NT2/D1 (cell line): ENCODE measurements around the gene C8A.

ENCODE experiments used
- DNase-seq: peaks from one replicate; pipeline ENCODE4 v3.0.0-alpha.2; 2011; ENCODE audit warnings: low read depth, low spot score
- H3K27me3 ChIP-seq: 2 replicates; pipeline ENCODE4 v1.6.0; 2011; ENCODE audit warnings: mild to moderate bottlenecking; ENCODE audit not compliant: insufficient read length, insufficient read depth
- H3K36me3 ChIP-seq: 2 replicates; pipeline ENCODE4 v1.6.1; 2011; ENCODE audit warnings: mild to moderate bottlenecking, low read length, mixed read lengths; ENCODE audit not compliant: insufficient read depth, insufficient read length
- H3K4me1 ChIP-seq: 2 replicates; pipeline ENCODE4 v1.5.1; 2011; ENCODE audit not compliant: insufficient read depth, insufficient read length
- H3K4me3 ChIP-seq: 2 replicates; pipeline ENCODE4 v1.5.1; 2011; ENCODE audit warnings: low read depth; ENCODE audit not compliant: insufficient read length
- H3K9ac ChIP-seq: 2 replicates; pipeline ENCODE4 v1.6.0; 2011; ENCODE audit warnings: low read depth; ENCODE audit not compliant: insufficient read length
- H3K9me3 ChIP-seq: 2 replicates; pipeline ENCODE4 v1.5.1; 2011; ENCODE audit warnings: mild to moderate bottlenecking, low read length; ENCODE audit not compliant: insufficient read depth
- SUZ12 ChIP-seq: IDR thresholded peaks from 2 replicates; pipeline ENCODE4 v1.6.1; 2011; ENCODE audit not compliant: insufficient read length, insufficient read depth; ENCODE audit errors: extremely low read depth
- YY1 ChIP-seq: IDR thresholded peaks from 2 replicates; pipeline ENCODE4 v1.6.1; 2011; ENCODE audit not compliant: insufficient read length, insufficient read depth
- ZNF274 ChIP-seq: IDR thresholded peaks from 2 replicates; pipeline ENCODE4 v1.6.1; 2011; ENCODE audit warnings: mild to moderate bottlenecking, low read depth, low read length

The C8A gene

GRCh38 chr1:56868761-56869160 is 14.2 kb downstream of the C8A start:
- no peaks in the 10 kb centered on the region for H3K27me3 ChIP-seq
- no peaks in the 10 kb centered on the region for H3K4me1 ChIP-seq
- H3K9ac ChIP-seq, result no peak overlapping the region
- DNase-seq, result no peak
- H3K4me3 ChIP-seq, result no peak overlapping the region
- TF ChIP-seq YY1 (no peak), SUZ12 (no peak), ZNF274 (no peak)
- H3K9me3 ChIP-seq, result no peaks in the 10 kb centered on the region
- no peaks in the 10 kb centered on the region for H3K36me3 ChIP-seq

GRCh38 chr1:56872597-56872996 is 18.0 kb downstream of the C8A start:
- no peak for DNase-seq
- Histone ChIP-seq H3K4me1 (no peaks in the 10 kb centered on the region), H3K36me3 (no peaks in the 10 kb centered on the region), H3K9me3 (no peaks in the 10 kb centered on the region), H3K27me3 (peaks cover 6% of the 10 kb centered on the region), H3K4me3 (no peak overlapping the region), H3K9ac (no peak overlapping the region)
- TF ChIP-seq YY1, result no peak
- TF ChIP-seq SUZ12, result no peak
- no peak for TF ChIP-seq ZNF274

GRCh38 chr1:56873213-56873612 is 18.6 kb downstream of the C8A start:
- no peaks in the 10 kb centered on the region for H3K9me3 ChIP-seq
- no peak overlapping the region for H3K9ac ChIP-seq
- no peak overlapping the region for H3K4me3 ChIP-seq
- no peaks in the 10 kb centered on the region for H3K4me1 ChIP-seq
- DNase-seq, result no peak
- TF ChIP-seq YY1 (no peak), SUZ12 (no peak), ZNF274 (no peak)
- H3K36me3 ChIP-seq, result no peaks in the 10 kb centered on the region
- peaks cover 6% of the 10 kb centered on the region for H3K27me3 ChIP-seq

- H3K4me3 ChIP-seq, result no peak overlapping the region
- H3K9ac ChIP-seq, result no peak overlapping the region
- H3K36me3 ChIP-seq, result no peaks in the 10 kb centered on the region
- no peak for DNase-seq
- peaks cover 6% of the 10 kb centered on the region for H3K27me3 ChIP-seq
- H3K9me3 ChIP-seq, result no peaks in the 10 kb centered on the region
- TF ChIP-seq ZNF274, result no peak
- TF ChIP-seq YY1, result no peak
- TF ChIP-seq SUZ12, result no peak
- H3K4me1 ChIP-seq, result no peaks in the 10 kb centered on the region
Measured at GRCh38 chr1:56874689-56875088, 20.1 kb downstream of the C8A start.

- Histone ChIP-seq H3K4me3 (no peak overlapping the region), H3K9me3 (no peaks in the 10 kb centered on the region), H3K27me3 (peaks cover 6% of the 10 kb centered on the region), H3K9ac (no peak overlapping the region), H3K4me1 (no peaks in the 10 kb centered on the region), H3K36me3 (no peaks in the 10 kb centered on the region)
- DNase-seq, result no peak
- no peak for TF ChIP-seq ZNF274
- TF ChIP-seq SUZ12, result no peak
- TF ChIP-seq YY1, result no peak
Measured at GRCh38 chr1:56877973-56878372, 23.4 kb downstream of the C8A start.

GRCh38 chr1:56880774-56881173 is 26.2 kb downstream of the C8A start:
- no peak overlapping the region for H3K9ac ChIP-seq
- H3K9me3 ChIP-seq, result no peaks in the 10 kb centered on the region
- DNase-seq, result no peak
- H3K4me3 ChIP-seq, result no peak overlapping the region
- no peaks in the 10 kb centered on the region for H3K36me3 ChIP-seq
- no peak for TF ChIP-seq YY1
- no peak for TF ChIP-seq SUZ12
- no peaks in the 10 kb centered on the region for H3K4me1 ChIP-seq
- peaks cover 6% of the 10 kb centered on the region for H3K27me3 ChIP-seq

GRCh38 chr1:56881417-56881816 is 26.8 kb downstream of the C8A start:
- H3K9me3 ChIP-seq, result no peaks in the 10 kb centered on the region
- DNase-seq, result no peak
- peaks cover under 1% of the 10 kb centered on the region for H3K27me3 ChIP-seq
- no peaks in the 10 kb centered on the region for H3K4me1 ChIP-seq
- no peak overlapping the region for H3K9ac ChIP-seq
- H3K4me3 ChIP-seq, result no peak overlapping the region
- H3K36me3 ChIP-seq, result no peaks in the 10 kb centered on the region
- TF ChIP-seq ZNF274 (no peak), SUZ12 (no peak), YY1 (no peak)

GRCh38 chr1:56890229-56890628 is 35.6 kb downstream of the C8A start:
- H3K27me3 ChIP-seq, result no peaks in the 10 kb centered on the region
- no peak overlapping the region for H3K4me3 ChIP-seq
- no peaks in the 10 kb centered on the region for H3K4me1 ChIP-seq
- no peaks in the 10 kb centered on the region for H3K9me3 ChIP-seq
- no peaks in the 10 kb centered on the region for H3K36me3 ChIP-seq
- H3K9ac ChIP-seq, result no peak overlapping the region
- no peak for TF ChIP-seq ZNF274
- no peak for TF ChIP-seq SUZ12
- TF ChIP-seq YY1, result no peak
- no peak for DNase-seq
